ENCODE results near the gene CYB5R2.

CYB5R2 gene

GRCh38 chr11:7638710-7639642 is 34.3 kb downstream of the CYB5R2 start:
- DNase-seq = no peak

GRCh38 chr11:7637447-7638157 is 35.7 kb downstream of the CYB5R2 start:
- no peak for DNase-seq

- DNase-seq = no peak
These were observed 37.0 kb downstream of the CYB5R2 start for GRCh38 chr11:7636350-7636749.

GRCh38 chr11:7635708-7636107 is 37.6 kb downstream of the CYB5R2 start:
- no peak for DNase-seq

- DNase-seq = peak in 49 of 58 donors; percentile 12 to 85 (median 53)
These were observed 38.2 kb downstream of the CYB5R2 start for GRCh38 chr11:7635137-7635536.

- DNase-seq = no peak
These were observed 41.1 kb downstream of the CYB5R2 start for GRCh38 chr11:7632211-7632610.

- peak in 32 of 58 donors; percentile 5 to 73 (median 32) for DNase-seq
These were observed 43.3 kb downstream of the CYB5R2 start for GRCh38 chr11:7630002-7630401.

GRCh38 chr11:7628660-7629059 is 44.6 kb downstream of the CYB5R2 start:
- no peak for DNase-seq

- no peak for DNase-seq
These were observed 50.6 kb downstream of the CYB5R2 start for GRCh38 chr11:7622721-7623120.

- no peak for DNase-seq
These were observed 51.7 kb downstream of the CYB5R2 start for GRCh38 chr11:7621554-7621953.

- DNase-seq = no peak
These were observed 52.2 kb downstream of the CYB5R2 start for GRCh38 chr11:7621090-7621489.

GRCh38 chr11:7619322-7619721 is 54.0 kb downstream of the CYB5R2 start:
- DNase-seq = no peak

- DNase-seq = no peak
These were observed 56.3 kb downstream of the CYB5R2 start for GRCh38 chr11:7617032-7617431.

Measured in anterior cingulate cortex (tissue), 58 donors.